Gastroesophageal sphincter (tissue), 4 donors: ENCODE results near the gene GRID1. TPM values are rescaled to one million over a fixed set of nuclear protein-coding genes. Genes with fewer than 3 reads are reported as not detected.

Experiments
- ATAC-seq: fragments of 150-250 bp; one replicate; pipeline ENCODE4 v1.9.1; 2016; ENCODE audit warnings: mild to moderate bottlenecking, moderate library complexity
- H3K27ac ChIP-seq, 4 donors: fragments of 200-600 bp; sonication (generic) in 3 of 4; 1 replicate in 3 of 4; 2 replicates in 1 of 4; pipeline ENCODE4 v1.5.1; 2016 to 2019
- H3K27me3 ChIP-seq: fragments of 200-600 bp; sonication (generic); one replicate; pipeline ENCODE4 v1.5.1; 2019
- H3K36me3 ChIP-seq, 2 donors: fragments of 200-600 bp; sonication (generic); one replicate each; pipeline ENCODE4 v1.5.1; 2019; ENCODE audit warnings: control low read depth in 1 of 2
- H3K4me1 ChIP-seq, 3 donors: fragments of 200-600 bp; sonication (generic); 1 replicate in 2 of 3; 2 replicates in 1 of 3; pipeline ENCODE4 v1.5.1; 2016 to 2019; ENCODE audit warnings: control low read depth in 2 of 3
- H3K4me3 ChIP-seq, 2 donors: fragments of 200-600 bp; sonication (generic); one replicate each; pipeline ENCODE4 v1.5.1; 2019; ENCODE audit warnings: mild to moderate bottlenecking in 1 of 2, moderate library complexity in 1 of 2
- H3K9me3 ChIP-seq, 3 donors: fragments of 200-600 bp; sonication (generic); one replicate each; pipeline ENCODE4 v1.5.1; 2017 to 2019; ENCODE audit warnings: control low read depth in 2 of 3
- EP300 ChIP-seq: sonication (generic); formaldehyde crosslinking; IDR thresholded peaks from one replicate; pipeline ENCODE4 v1.6.1; 2017; ENCODE audit warnings: antibody characterized with exemption, mild to moderate bottlenecking
- POLR2A ChIP-seq, 2 donors: fragments of 450-650 bp; IDR thresholded peaks; one replicate each; pipeline ENCODE4 v1.6.1; 2017; ENCODE audit warnings: antibody characterized with exemption in 2 of 2, mild to moderate bottlenecking in 2 of 2, moderate library complexity in 1 of 2
- POLR2AphosphoS5 ChIP-seq: sonication (generic); formaldehyde crosslinking; IDR thresholded peaks from one replicate; pipeline ENCODE4 v1.6.1; 2017; ENCODE audit warnings: antibody characterized with exemption
- WGBS, 2 donors: methylation state at CpG; one replicate each; pipeline ENCODE4 v1.1.5; 2018; ENCODE audit warnings: low coverage in 1 of 2; 5-methylcytosine and 5-hydroxymethylcytosine counted together
- total RNA-seq, 4 donors: library from RNA; depleted of rRNA; stranded (reverse); fragments of >200 nt; gene quantifications; one replicate each; pipeline ENCODE4 v1.1.0, GENCODE V29; 2016
- TF ChIP-seq, protein P1 (sequence below), 4 experiments: fragments of 200-600 bp in 2 of 4; fragments of 450-650 bp in 2 of 4; sonication (generic) in 1 of 4; IDR thresholded peaks; one replicate each; pipeline ENCODE4 v1.5.1; 2017 to 2019; ENCODE audit warnings: antibody characterized with exemption in 4 of 4, mild to moderate bottlenecking in 2 of 4, moderate library complexity in 2 of 4

The GRID1 gene
- total RNA-seq, 4 donors from 2014 or later = 1.2 to 2.7 (median 1.7) TPM

- H3K27ac ChIP-seq = no peak overlapping the region
- TF ChIP-seq EP300 = no peak
- no peak for TF ChIP-seq POLR2A (IDR thresholded peaks at IDR 0.05)
- TF ChIP-seq POLR2AphosphoS5 = no peak
- TF ChIP-seq, protein P1, sequence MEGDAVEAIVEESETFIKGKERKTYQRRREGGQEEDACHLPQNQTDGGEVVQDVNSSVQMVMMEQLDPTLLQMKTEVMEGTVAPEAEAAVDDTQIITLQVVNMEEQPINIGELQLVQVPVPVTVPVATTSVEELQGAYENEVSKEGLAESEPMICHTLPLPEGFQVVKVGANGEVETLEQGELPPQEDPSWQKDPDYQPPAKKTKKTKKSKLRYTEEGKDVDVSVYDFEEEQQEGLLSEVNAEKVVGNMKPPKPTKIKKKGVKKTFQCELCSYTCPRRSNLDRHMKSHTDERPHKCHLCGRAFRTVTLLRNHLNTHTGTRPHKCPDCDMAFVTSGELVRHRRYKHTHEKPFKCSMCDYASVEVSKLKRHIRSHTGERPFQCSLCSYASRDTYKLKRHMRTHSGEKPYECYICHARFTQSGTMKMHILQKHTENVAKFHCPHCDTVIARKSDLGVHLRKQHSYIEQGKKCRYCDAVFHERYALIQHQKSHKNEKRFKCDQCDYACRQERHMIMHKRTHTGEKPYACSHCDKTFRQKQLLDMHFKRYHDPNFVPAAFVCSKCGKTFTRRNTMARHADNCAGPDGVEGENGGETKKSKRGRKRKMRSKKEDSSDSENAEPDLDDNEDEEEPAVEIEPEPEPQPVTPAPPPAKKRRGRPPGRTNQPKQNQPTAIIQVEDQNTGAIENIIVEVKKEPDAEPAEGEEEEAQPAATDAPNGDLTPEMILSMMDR (IDR thresholded peaks at IDR 0.05) = no peak
- H3K27me3 ChIP-seq = no peaks in the 10 kb centered on the region
- no peak for ATAC-seq
- H3K36me3 ChIP-seq = no peaks in the 10 kb centered on the region
- no peaks in the 10 kb centered on the region for H3K9me3 ChIP-seq
- WGBS, 2 donors = 39 to 76% methylated on average over 4 to 8 of the region's 9 CpGs
- H3K4me3 ChIP-seq = no peak overlapping the region
- H3K4me1 ChIP-seq = no peaks in the 10 kb centered on the region
Measured at GRCh38 chr10:85927952-85928665, 438.5 kb downstream of the GRID1 start.

- no peak for ATAC-seq
- H3K36me3 ChIP-seq = no peaks in the 10 kb centered on the region
- H3K4me3 ChIP-seq = no peak overlapping the region
- H3K27me3 ChIP-seq = no peaks in the 10 kb centered on the region
- H3K27ac ChIP-seq = no peak overlapping the region
- peaks cover 0 to 11% (median 3%) of the 10 kb centered on the region in 3 donors for H3K4me1 ChIP-seq
- H3K9me3 ChIP-seq = no peaks in the 10 kb centered on the region
- 73 to 80% methylated on average over 3 of the region's 3 CpGs for WGBS, 2 donors
- TF ChIP-seq EP300 (no peak), POLR2A (IDR thresholded peaks at IDR 0.05) (no peak), POLR2AphosphoS5 (no peak)
- TF ChIP-seq, protein P1 (IDR thresholded peaks at IDR 0.05) = no peak
Measured at GRCh38 chr10:85926986-85927385, 439.6 kb downstream of the GRID1 start.

GRCh38 chr10:85926136-85926535 lies 440.5 kb downstream of the GRID1 start:
- TF ChIP-seq POLR2AphosphoS5 (no peak), EP300 (no peak)
- Histone ChIP-seq H3K4me3 (no peak overlapping the region), H3K27ac (no peak overlapping the region), H3K9me3 (no peaks in the 10 kb centered on the region), H3K36me3 (no peaks in the 10 kb centered on the region), H3K27me3 (no peaks in the 10 kb centered on the region), H3K4me1 (peaks cover 0 to 19% (median 3%) of the 10 kb centered on the region in 3 donors)
- no peak for ATAC-seq
- 70 to 77% methylated on average over 3 of the region's 5 CpGs for WGBS, 2 donors

- Histone ChIP-seq H3K27me3 (no peaks in the 10 kb centered on the region), H3K4me1 (peaks cover 0 to 28% (median 3%) of the 10 kb centered on the region in 3 donors), H3K36me3 (no peaks in the 10 kb centered on the region), H3K27ac (no peak overlapping the region), H3K4me3 (no peak overlapping the region), H3K9me3 (no peaks in the 10 kb centered on the region)
- WGBS, 2 donors = 100% methylated on average over 3 of the region's 5 CpGs; no CpG with 5 or more reads in 1 of the 2 donors
- no peak for TF ChIP-seq POLR2A (IDR thresholded peaks at IDR 0.05)
- TF ChIP-seq EP300 = no peak
- no peak for TF ChIP-seq POLR2AphosphoS5
- TF ChIP-seq, protein P1 (IDR thresholded peaks at IDR 0.05) = no peak
- no peak for ATAC-seq
Measured at GRCh38 chr10:85925201-85925750, 441.3 kb downstream of the GRID1 start.

- no peak for TF ChIP-seq POLR2AphosphoS5
- no peak for TF ChIP-seq POLR2A (IDR thresholded peaks at IDR 0.05)
- TF ChIP-seq EP300 = no peak
- TF ChIP-seq, protein P1 (IDR thresholded peaks at IDR 0.05) = no peak
- Histone ChIP-seq H3K9me3 (no peaks in the 10 kb centered on the region), H3K4me1 (peaks cover 0 to 35% (median 7%) of the 10 kb centered on the region in 3 donors), H3K27ac (no peak overlapping the region), H3K4me3 (no peak overlapping the region), H3K27me3 (no peaks in the 10 kb centered on the region), H3K36me3 (no peaks in the 10 kb centered on the region)
- ATAC-seq = no peak
- 72 to 82% methylated on average over 3 to 6 of the region's 7 CpGs for WGBS, 2 donors
Measured at GRCh38 chr10:85924382-85925102, 442.1 kb downstream of the GRID1 start.
